RPMI7951 (cell line): ENCODE data around the gene SLX4IP. TPM values are rescaled to one million over a fixed set of nuclear protein-coding genes. Genes with fewer than 3 reads are reported as not detected.

Experiments
- DNase-seq: peaks from one replicate; pipeline ENCODE4 v3.0.0-alpha.2; 2012; ENCODE audit warnings: low read depth
- total RNA-seq: library from RNA; depleted of rRNA; stranded (reverse); fragments of >200 nt; shearing (Covaris generic); gene quantifications from 2 replicates; pipeline ENCODE4 v1.2.3, GENCODE V29; 2014

The SLX4IP gene
- total RNA-seq, 1 experiment from 2014 or later, result 4.7 TPM

GRCh38 chr20:10428008-10428407, 7.1 kb upstream of the SLX4IP start:
- DNase-seq, result no peak

GRCh38 chr20:10429443-10429981, 5.6 kb upstream of the SLX4IP start:
- DNase-seq, result no peak

- peak; percentile 81 for DNase-seq
Measured at GRCh38 chr20:10430000-10430466, 5.1 kb upstream of the SLX4IP start.

- DNase-seq, result peak; percentile 62
Measured at GRCh38 chr20:10430704-10431103, 4.4 kb upstream of the SLX4IP start.

- peak; percentile 22 for DNase-seq
Measured at GRCh38 chr20:10432079-10432478, 3.0 kb upstream of the SLX4IP start.

- DNase-seq, result peak; percentile 47
Measured at GRCh38 chr20:10433014-10433622, 2.0 kb upstream of the SLX4IP start.

- peak; percentile 93 for DNase-seq
Measured at GRCh38 chr20:10433623-10434466, 1.3 kb upstream of the SLX4IP start, which contains the start of gene MKKS. TSS of gene MKKS (minus strand) at chr20:10434222. CDS start at chr20:10413514, 20,708 bp downstream.

GRCh38 chr20:10434467-10434831, 656 bp upstream of the SLX4IP start:
- DNase-seq, result peak; percentile 100

GRCh38 chr20:10436053-10436699, 1.1 kb downstream of the SLX4IP start:
- no peak for DNase-seq

GRCh38 chr20:10438217-10438616, 3.1 kb downstream of the SLX4IP start:
- DNase-seq, result no peak

- DNase-seq, result no peak
Measured at GRCh38 chr20:10443936-10444335, 8.8 kb downstream of the SLX4IP start.

GRCh38 chr20:10445758-10446157, 10.7 kb downstream of the SLX4IP start:
- no peak for DNase-seq

- peak; percentile 88 for DNase-seq
Measured at GRCh38 chr20:10447028-10447427, 11.9 kb downstream of the SLX4IP start.

- DNase-seq, result peak; percentile 49
Measured at GRCh38 chr20:10448270-10449156, 13.4 kb downstream of the SLX4IP start.

- no peak for DNase-seq
Measured at GRCh38 chr20:10449270-10449669, 14.2 kb downstream of the SLX4IP start.

GRCh38 chr20:10453241-10453640, 18.1 kb downstream of the SLX4IP start:
- DNase-seq, result no peak

GRCh38 chr20:10454151-10454750, 19.1 kb downstream of the SLX4IP start:
- DNase-seq, result no peak

GRCh38 chr20:10461495-10461894, 26.4 kb downstream of the SLX4IP start:
- no peak for DNase-seq

- DNase-seq, result peak; percentile 25
Measured at GRCh38 chr20:10462516-10462915, 27.4 kb downstream of the SLX4IP start.

- no peak for DNase-seq
Measured at GRCh38 chr20:10463622-10464021, 28.5 kb downstream of the SLX4IP start.

- DNase-seq, result no peak
Measured at GRCh38 chr20:10465135-10465534, 30.0 kb downstream of the SLX4IP start.
